Measurements from ENCODE around the gene PRRX2.

DNA sequence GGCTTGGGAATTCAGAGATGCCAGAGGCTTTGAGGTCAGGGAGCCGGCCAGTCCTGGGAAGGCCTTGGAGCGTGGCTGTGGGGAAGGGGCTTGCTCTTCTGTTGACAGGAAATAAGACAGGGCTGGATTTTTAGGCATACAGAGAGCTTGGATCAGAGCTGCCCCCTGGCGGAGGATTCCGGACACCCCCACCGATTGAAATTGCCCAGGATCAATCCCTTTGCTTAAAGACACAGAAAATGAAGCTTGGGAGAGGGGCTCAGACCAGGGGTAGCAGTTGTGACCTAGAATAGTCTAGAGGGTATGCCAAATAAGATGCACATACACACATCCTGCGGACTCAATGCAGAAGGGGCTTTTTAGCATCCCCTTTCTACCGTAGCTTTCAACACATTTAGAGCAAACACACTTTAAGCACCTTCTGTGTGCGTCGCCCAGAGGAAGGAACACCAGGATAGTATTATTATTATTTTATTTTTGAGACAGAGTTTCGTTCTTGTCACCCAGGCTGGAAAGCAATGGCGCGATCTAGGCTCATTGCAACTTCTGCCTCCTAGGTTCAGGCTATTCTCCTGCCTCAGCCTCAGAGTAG, 41.2 kb upstream of the PRRX2 start:
- TF ChIP-seq ZNF23 (CRISPR knock-in tag; IDR thresholded peaks at IDR 0.05) (no peak), XRCC4 (IDR thresholded peaks at IDR 0.05; ENCODE audit: extremely low read depth, insufficient read depth, insufficient read length) (no peak), NCOA2 (IDR thresholded peaks at IDR 0.05; ENCODE audit: partially characterized antibody in 2 of 2) (no peak), PTBP1 (IDR thresholded peaks at IDR 0.05; ENCODE audit: low read depth, low read length) (no peak), TCF7L2 (IDR thresholded peaks at IDR 0.05; ENCODE audit: low read depth, low read length) (no peak), POLR2A (conservative IDR thresholded peaks at IDR 0.05) (no peak), FOXK2 (conservative IDR thresholded peaks at IDR 0.05 in 1 of 2, IDR thresholded peaks at IDR 0.05 in 1 of 2; ENCODE audit: low read depth in 2 of 2) (no peak), ZNF282 (CRISPR knock-in tag; IDR thresholded peaks at IDR 0.05) (no peak)
- TF ChIP-seq, protein P1, sequence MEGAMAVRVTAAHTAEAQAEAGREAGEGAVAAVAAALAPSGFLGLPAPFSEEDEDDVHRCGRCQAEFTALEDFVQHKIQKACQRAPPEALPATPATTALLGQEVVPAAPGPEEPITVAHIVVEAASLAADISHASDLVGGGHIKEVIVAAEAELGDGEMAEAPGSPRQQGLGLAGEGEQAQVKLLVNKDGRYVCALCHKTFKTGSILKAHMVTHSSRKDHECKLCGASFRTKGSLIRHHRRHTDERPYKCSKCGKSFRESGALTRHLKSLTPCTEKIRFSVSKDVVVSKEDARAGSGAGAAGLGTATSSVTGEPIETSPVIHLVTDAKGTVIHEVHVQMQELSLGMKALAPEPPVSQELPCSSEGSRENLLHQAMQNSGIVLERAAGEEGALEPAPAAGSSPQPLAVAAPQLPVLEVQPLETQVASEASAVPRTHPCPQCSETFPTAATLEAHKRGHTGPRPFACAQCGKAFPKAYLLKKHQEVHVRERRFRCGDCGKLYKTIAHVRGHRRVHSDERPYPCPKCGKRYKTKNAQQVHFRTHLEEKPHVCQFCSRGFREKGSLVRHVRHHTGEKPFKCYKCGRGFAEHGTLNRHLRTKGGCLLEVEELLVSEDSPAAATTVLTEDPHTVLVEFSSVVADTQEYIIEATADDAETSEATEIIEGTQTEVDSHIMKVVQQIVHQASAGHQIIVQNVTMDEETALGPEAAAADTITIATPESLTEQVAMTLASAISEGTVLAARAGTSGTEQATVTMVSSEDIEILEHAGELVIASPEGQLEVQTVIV (CRISPR knock-in tag; IDR thresholded peaks at IDR 0.05; ENCODE audit: borderline replicate concordance) = no peak
- TF ChIP-seq, protein P2, sequence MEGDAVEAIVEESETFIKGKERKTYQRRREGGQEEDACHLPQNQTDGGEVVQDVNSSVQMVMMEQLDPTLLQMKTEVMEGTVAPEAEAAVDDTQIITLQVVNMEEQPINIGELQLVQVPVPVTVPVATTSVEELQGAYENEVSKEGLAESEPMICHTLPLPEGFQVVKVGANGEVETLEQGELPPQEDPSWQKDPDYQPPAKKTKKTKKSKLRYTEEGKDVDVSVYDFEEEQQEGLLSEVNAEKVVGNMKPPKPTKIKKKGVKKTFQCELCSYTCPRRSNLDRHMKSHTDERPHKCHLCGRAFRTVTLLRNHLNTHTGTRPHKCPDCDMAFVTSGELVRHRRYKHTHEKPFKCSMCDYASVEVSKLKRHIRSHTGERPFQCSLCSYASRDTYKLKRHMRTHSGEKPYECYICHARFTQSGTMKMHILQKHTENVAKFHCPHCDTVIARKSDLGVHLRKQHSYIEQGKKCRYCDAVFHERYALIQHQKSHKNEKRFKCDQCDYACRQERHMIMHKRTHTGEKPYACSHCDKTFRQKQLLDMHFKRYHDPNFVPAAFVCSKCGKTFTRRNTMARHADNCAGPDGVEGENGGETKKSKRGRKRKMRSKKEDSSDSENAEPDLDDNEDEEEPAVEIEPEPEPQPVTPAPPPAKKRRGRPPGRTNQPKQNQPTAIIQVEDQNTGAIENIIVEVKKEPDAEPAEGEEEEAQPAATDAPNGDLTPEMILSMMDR (IDR thresholded peaks at IDR 0.05 in 2 of 3, conservative IDR thresholded peaks at IDR 0.05 in 1 of 3; ENCODE audit: insufficient read depth in 2 of 3, low read depth in 1 of 3, low read length in 3 of 3) = peak; percentile 76 to 86 (median 80)
- TF ChIP-seq, protein P3, sequence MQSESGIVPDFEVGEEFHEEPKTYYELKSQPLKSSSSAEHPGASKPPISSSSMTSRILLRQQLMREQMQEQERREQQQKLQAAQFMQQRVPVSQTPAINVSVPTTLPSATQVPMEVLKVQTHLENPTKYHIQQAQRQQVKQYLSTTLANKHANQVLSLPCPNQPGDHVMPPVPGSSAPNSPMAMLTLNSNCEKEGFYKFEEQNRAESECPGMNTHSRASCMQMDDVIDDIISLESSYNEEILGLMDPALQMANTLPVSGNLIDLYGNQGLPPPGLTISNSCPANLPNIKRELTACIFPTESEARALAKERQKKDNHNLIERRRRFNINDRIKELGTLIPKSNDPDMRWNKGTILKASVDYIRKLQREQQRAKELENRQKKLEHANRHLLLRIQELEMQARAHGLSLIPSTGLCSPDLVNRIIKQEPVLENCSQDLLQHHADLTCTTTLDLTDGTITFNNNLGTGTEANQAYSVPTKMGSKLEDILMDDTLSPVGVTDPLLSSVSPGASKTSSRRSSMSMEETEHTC (IDR thresholded peaks at IDR 0.05) = no peak

Measured in K562 (cell line).